Stimulated activated CD4-positive, alpha-beta T cell treated with anti-CD3 and anti-CD28 coated beads, Interleukin-1b, Interleukin-23, amount 100 ng/mL, for 4 hours (primary cell): ENCODE measurements around the gene C10orf62.
"Not testable (repeated sequence)": the region's sequence is repeated elsewhere in the genome, so short reads cannot be mapped to it uniquely, and the experiment has no call there.

Experiments
- DNase-seq, 2 donors: peaks; one replicate each; pipeline ENCODE4 v3.0.0-alpha.2; 2020; ENCODE audit warnings: low read depth in 2 of 2

The C10orf62 gene

GRCh38 chr10:97589479-97589878 lies at the start of gene C10orf62:
Gene C10orf62 (plus strand): TSS chr10:97589721. CDS start chr10:97589898, 177 bp downstream.
- no peak for DNase-seq

GRCh38 chr10:97540669-97541500 lies 48.6 kb upstream of the C10orf62 start:
- no peak for DNase-seq

GRCh38 chr10:97542169-97543024 lies 47.1 kb upstream of the C10orf62 start:
- DNase-seq = peak; percentile 25 to 31

GRCh38 chr10:97543025-97543546 lies 46.4 kb upstream of the C10orf62 start:
- peak; percentile 30 to 34 for DNase-seq

- DNase-seq = no peak
Observed at GRCh38 chr10:97546456-97547270, 42.9 kb upstream of the C10orf62 start.

GRCh38 chr10:97547271-97547600 lies 42.3 kb upstream of the C10orf62 start:
- DNase-seq = no peak

GRCh38 chr10:97547962-97548361 lies 41.6 kb upstream of the C10orf62 start:
- no peak for DNase-seq

GRCh38 chr10:97548828-97549455 lies 40.6 kb upstream of the C10orf62 start:
- no peak for DNase-seq

- no peak for DNase-seq
Observed at GRCh38 chr10:97549587-97550322, 39.8 kb upstream of the C10orf62 start.

GRCh38 chr10:97550336-97551149 lies 39.0 kb upstream of the C10orf62 start:
- no peak for DNase-seq

- DNase-seq = no peak
Observed at GRCh38 chr10:97551271-97551670, 38.2 kb upstream of the C10orf62 start.

- DNase-seq = peak; percentile 54
Observed at GRCh38 chr10:97553575-97554031, 35.9 kb upstream of the C10orf62 start.

- not testable (repeated sequence) for DNase-seq
Observed at GRCh38 chr10:97554336-97554735, 35.2 kb upstream of the C10orf62 start.

GRCh38 chr10:97555541-97555940 lies 34.0 kb upstream of the C10orf62 start:
- DNase-seq = not testable (repeated sequence)

GRCh38 chr10:97560731-97561381 lies 28.7 kb upstream of the C10orf62 start:
- not testable (repeated sequence) for DNase-seq

- DNase-seq = not testable (repeated sequence)
Observed at GRCh38 chr10:97561386-97562077, 28.0 kb upstream of the C10orf62 start.

GRCh38 chr10:97562329-97562728 lies 27.2 kb upstream of the C10orf62 start:
- not testable (repeated sequence) for DNase-seq

GRCh38 chr10:97563337-97563736 lies 26.2 kb upstream of the C10orf62 start:
- no peak for DNase-seq
